ENCODE measurements around the gene HPN. TPM values are rescaled to one million over a fixed set of nuclear protein-coding genes. Genes with fewer than 3 reads are reported as not detected.

The HPN gene
- total and polyA plus RNA-seq, 2 experiments from 2014 or later, result 14.0 to 17.4 TPM

GRCh38 chr19:35060160-35060855 lies 18.8 kb downstream of the HPN start (continued):
- TF ChIP-seq, protein P1, sequence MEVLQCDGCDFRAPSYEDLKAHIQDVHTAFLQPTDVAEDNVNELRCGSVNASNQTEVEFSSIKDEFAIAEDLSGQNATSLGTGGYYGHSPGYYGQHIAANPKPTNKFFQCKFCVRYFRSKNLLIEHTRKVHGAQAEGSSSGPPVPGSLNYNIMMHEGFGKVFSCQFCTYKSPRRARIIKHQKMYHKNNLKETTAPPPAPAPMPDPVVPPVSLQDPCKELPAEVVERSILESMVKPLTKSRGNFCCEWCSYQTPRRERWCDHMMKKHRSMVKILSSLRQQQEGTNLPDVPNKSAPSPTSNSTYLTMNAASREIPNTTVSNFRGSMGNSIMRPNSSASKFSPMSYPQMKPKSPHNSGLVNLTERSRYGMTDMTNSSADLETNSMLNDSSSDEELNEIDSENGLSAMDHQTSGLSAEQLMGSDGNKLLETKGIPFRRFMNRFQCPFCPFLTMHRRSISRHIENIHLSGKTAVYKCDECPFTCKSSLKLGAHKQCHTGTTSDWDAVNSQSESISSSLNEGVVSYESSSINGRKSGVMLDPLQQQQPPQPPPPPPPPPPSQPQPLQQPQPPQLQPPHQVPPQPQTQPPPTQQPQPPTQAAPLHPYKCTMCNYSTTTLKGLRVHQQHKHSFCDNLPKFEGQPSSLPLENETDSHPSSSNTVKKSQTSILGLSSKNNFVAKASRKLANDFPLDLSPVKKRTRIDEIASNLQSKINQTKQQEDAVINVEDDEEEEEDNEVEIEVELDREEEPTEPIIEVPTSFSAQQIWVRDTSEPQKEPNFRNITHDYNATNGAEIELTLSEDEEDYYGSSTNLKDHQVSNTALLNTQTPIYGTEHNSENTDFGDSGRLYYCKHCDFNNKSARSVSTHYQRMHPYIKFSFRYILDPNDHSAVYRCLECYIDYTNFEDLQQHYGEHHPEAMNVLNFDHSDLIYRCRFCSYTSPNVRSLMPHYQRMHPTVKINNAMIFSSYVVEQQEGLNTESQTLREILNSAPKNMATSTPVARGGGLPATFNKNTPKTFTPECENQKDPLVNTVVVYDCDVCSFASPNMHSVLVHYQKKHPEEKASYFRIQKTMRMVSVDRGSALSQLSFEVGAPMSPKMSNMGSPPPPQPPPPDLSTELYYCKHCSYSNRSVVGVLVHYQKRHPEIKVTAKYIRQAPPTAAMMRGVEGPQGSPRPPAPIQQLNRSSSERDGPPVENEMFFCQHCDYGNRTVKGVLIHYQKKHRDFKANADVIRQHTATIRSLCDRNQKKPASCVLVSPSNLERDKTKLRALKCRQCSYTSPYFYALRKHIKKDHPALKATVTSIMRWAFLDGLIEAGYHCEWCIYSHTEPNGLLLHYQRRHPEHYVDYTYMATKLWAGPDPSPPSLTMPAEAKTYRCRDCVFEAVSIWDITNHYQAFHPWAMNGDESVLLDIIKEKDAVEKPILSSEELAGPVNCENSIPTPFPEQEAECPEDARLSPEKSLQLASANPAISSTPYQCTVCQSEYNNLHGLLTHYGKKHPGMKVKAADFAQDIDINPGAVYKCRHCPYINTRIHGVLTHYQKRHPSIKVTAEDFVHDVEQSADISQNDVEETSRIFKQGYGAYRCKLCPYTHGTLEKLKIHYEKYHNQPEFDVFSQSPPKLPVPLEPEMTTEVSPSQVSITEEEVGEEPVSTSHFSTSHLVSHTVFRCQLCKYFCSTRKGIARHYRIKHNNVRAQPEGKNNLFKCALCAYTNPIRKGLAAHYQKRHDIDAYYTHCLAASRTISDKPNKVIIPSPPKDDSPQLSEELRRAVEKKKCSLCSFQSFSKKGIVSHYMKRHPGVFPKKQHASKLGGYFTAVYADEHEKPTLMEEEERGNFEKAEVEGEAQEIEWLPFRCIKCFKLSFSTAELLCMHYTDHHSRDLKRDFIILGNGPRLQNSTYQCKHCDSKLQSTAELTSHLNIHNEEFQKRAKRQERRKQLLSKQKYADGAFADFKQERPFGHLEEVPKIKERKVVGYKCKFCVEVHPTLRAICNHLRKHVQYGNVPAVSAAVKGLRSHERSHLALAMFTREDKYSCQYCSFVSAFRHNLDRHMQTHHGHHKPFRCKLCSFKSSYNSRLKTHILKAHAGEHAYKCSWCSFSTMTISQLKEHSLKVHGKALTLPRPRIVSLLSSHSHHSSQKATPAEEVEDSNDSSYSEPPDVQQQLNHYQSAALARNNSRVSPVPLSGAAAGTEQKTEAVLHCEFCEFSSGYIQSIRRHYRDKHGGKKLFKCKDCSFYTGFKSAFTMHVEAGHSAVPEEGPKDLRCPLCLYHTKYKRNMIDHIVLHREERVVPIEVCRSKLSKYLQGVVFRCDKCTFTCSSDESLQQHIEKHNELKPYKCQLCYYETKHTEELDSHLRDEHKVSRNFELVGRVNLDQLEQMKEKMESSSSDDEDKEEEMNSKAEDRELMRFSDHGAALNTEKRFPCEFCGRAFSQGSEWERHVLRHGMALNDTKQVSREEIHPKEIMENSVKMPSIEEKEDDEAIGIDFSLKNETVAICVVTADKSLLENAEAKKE (CRISPR knock-in tag; IDR thresholded peaks at IDR 0.05), result no peak
- no peak for TF ChIP-seq CREB1 (CRISPR knock-in tag; IDR thresholded peaks at IDR 0.05; ENCODE audit: low read depth)
- no peak for TF ChIP-seq ZNF114 (CRISPR knock-in tag; IDR thresholded peaks at IDR 0.05)
- TF ChIP-seq, protein P2, sequence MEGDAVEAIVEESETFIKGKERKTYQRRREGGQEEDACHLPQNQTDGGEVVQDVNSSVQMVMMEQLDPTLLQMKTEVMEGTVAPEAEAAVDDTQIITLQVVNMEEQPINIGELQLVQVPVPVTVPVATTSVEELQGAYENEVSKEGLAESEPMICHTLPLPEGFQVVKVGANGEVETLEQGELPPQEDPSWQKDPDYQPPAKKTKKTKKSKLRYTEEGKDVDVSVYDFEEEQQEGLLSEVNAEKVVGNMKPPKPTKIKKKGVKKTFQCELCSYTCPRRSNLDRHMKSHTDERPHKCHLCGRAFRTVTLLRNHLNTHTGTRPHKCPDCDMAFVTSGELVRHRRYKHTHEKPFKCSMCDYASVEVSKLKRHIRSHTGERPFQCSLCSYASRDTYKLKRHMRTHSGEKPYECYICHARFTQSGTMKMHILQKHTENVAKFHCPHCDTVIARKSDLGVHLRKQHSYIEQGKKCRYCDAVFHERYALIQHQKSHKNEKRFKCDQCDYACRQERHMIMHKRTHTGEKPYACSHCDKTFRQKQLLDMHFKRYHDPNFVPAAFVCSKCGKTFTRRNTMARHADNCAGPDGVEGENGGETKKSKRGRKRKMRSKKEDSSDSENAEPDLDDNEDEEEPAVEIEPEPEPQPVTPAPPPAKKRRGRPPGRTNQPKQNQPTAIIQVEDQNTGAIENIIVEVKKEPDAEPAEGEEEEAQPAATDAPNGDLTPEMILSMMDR (conservative IDR thresholded peaks at IDR 0.05; ENCODE audit: low read depth in 2 of 2), result no peak
- TF ChIP-seq EZH2 (IDR thresholded peaks at IDR 0.05; ENCODE audit: low read depth, unreplicated experiment), result no peak

All from GM23338 (cell line).